OCI-LY1 (cell line): Measurements from ENCODE around the gene PDE4D.
"Not testable (repeated sequence)": the region's sequence is repeated elsewhere in the genome, so short reads cannot be mapped to it uniquely, and the experiment has no call there.

Experiments
- H2AFZ ChIP-seq: fragments of 200-600 bp; sonication (generic), shearing (Covaris generic); 2 replicates; pipeline ENCODE4 v1.6.0; 2014; ENCODE audit warnings: antibody characterized with exemption, mild to moderate bottlenecking, low read length
- H3F3A ChIP-seq: fragments of 200-600 bp; sonication (generic), shearing (Covaris generic); 2 replicates; pipeline ENCODE4 v1.6.0; 2014; ENCODE audit warnings: mild to moderate bottlenecking, antibody characterized with exemption, low read length, moderate library complexity; ENCODE audit not compliant: insufficient read depth
- H3K27ac ChIP-seq: fragments of 200-600 bp; sonication (generic); 2 replicates; pipeline ENCODE4 v1.5.1; 2014; ENCODE audit warnings: low read length, mixed run types, mild to moderate bottlenecking, low read depth; ENCODE audit not compliant: poor library complexity, severe bottlenecking
- H3K27me3 ChIP-seq: fragments of 200-600 bp; sonication (generic); 2 replicates; pipeline ENCODE4 v1.6.0; 2014; ENCODE audit warnings: antibody characterized with exemption, mild to moderate bottlenecking, low read length, moderate library complexity; ENCODE audit not compliant: insufficient read depth
- H3K36me3 ChIP-seq: fragments of 200-600 bp; sonication (generic); 2 replicates; pipeline ENCODE4 v1.6.1; 2014; ENCODE audit warnings: mild to moderate bottlenecking, antibody characterized with exemption, low read length, moderate library complexity, mixed read lengths; ENCODE audit not compliant: insufficient read depth
- H3K4me1 ChIP-seq: fragments of 200-600 bp; sonication (generic); 2 replicates; pipeline ENCODE4 v1.5.1; 2014; ENCODE audit warnings: mild to moderate bottlenecking, low read length, moderate library complexity; ENCODE audit not compliant: insufficient read depth, severe bottlenecking
- H3K4me2 ChIP-seq: fragments of 200-600 bp; sonication (generic), shearing (Covaris generic); 2 replicates; pipeline ENCODE4 v1.6.1; 2014; ENCODE audit warnings: low read length
- H3K4me3 ChIP-seq: fragments of 200-600 bp; sonication (generic); 2 replicates; pipeline ENCODE4 v1.5.1; 2014; ENCODE audit warnings: low read length, low read depth, mild to moderate bottlenecking, mixed read lengths; ENCODE audit not compliant: poor library complexity, severe bottlenecking
- H3K79me2 ChIP-seq: fragments of 200-600 bp; shearing (Covaris generic); 2 replicates; pipeline ENCODE4 v1.6.1; 2016; ENCODE audit warnings: mixed run types, low read length, mixed read lengths; ENCODE audit not compliant: insufficient read depth
- H3K9ac ChIP-seq: fragments of 200-600 bp; sonication (generic), shearing (Covaris generic); 2 replicates; pipeline ENCODE4 v1.6.1; 2014; ENCODE audit warnings: mild to moderate bottlenecking, low read length, mixed read lengths
- H3K9me2 ChIP-seq: fragments of 200-600 bp; sonication (generic), shearing (Covaris generic); 2 replicates; pipeline ENCODE4 v1.6.1; 2014; ENCODE audit warnings: low read depth, mild to moderate bottlenecking, low read length, mixed read lengths
- H3K9me3 ChIP-seq: fragments of 200-600 bp; shearing (Covaris generic); 2 replicates; pipeline ENCODE4 v1.6.1; 2014; ENCODE audit warnings: low read length, mixed read lengths
- H4K20me1 ChIP-seq: fragments of 200-600 bp; sonication (generic), shearing (Covaris generic); 2 replicates; pipeline ENCODE4 v1.6.0; 2016; ENCODE audit warnings: mild to moderate bottlenecking, low read length; ENCODE audit not compliant: insufficient read depth
- CTCF ChIP-seq: fragments of 200-600 bp; sonication (generic), shearing (Covaris generic); IDR thresholded peaks from 2 replicates; pipeline ENCODE4 v1.5.1; 2017; ENCODE audit warnings: mild to moderate bottlenecking, antibody characterized with exemption, low read length, moderate library complexity, mixed read lengths
- EZH2 ChIP-seq: fragments of 200-600 bp; sonication (generic), shearing (Covaris generic); IDR thresholded peaks from 2 replicates; pipeline ENCODE4 v1.8.0; 2017; ENCODE audit warnings: borderline replicate concordance, mixed run types, mild to moderate bottlenecking, antibody characterized with exemption, low read length, moderate library complexity, mixed read lengths

PDE4D gene

GRCh38 chr5:59755476-59755875, 138.1 kb downstream of the PDE4D start:
- Histone ChIP-seq H3K27ac (no peak overlapping the region), H3K4me3 (no peak overlapping the region), H2AFZ (no peak overlapping the region), H4K20me1 (no peaks in the 10 kb centered on the region), H3K79me2 (no peaks in the 10 kb centered on the region), H3K9ac (no peak overlapping the region), H3K9me3 (no peaks in the 10 kb centered on the region), H3K9me2 (no peaks in the 10 kb centered on the region), H3K4me2 (no peak overlapping the region), H3K4me1 (no peaks in the 10 kb centered on the region), H3F3A (no peaks in the 10 kb centered on the region), H3K36me3 (no peaks in the 10 kb centered on the region), H3K27me3 (no peaks in the 10 kb centered on the region)
- TF ChIP-seq EZH2 (no peak), CTCF (no peak)

- Histone ChIP-seq H3F3A (no peaks in the 10 kb centered on the region), H4K20me1 (no peaks in the 10 kb centered on the region), H3K79me2 (no peaks in the 10 kb centered on the region), H3K27me3 (no peaks in the 10 kb centered on the region), H3K9me3 (no peaks in the 10 kb centered on the region), H2AFZ (no peak overlapping the region), H3K4me1 (no peaks in the 10 kb centered on the region), H3K4me3 (no peak overlapping the region), H3K9ac (no peak overlapping the region), H3K27ac (no peak overlapping the region), H3K9me2 (no peaks in the 10 kb centered on the region), H3K36me3 (no peaks in the 10 kb centered on the region), H3K4me2 (no peak overlapping the region)
- TF ChIP-seq EZH2, result no peak
- TF ChIP-seq CTCF, result no peak
Observed at GRCh38 chr5:59753599-59753998, 139.9 kb downstream of the PDE4D start.

GRCh38 chr5:59749782-59750520, 143.6 kb downstream of the PDE4D start:
- Histone ChIP-seq H3K4me3 (no peak overlapping the region), H3K27ac (no peak overlapping the region), H3K4me1 (no peaks in the 10 kb centered on the region), H3K9ac (no peak overlapping the region), H3K9me3 (no peaks in the 10 kb centered on the region), H3K9me2 (no peaks in the 10 kb centered on the region), H3K36me3 (no peaks in the 10 kb centered on the region), H3K4me2 (no peak overlapping the region), H3K27me3 (no peaks in the 10 kb centered on the region), H4K20me1 (no peaks in the 10 kb centered on the region), H2AFZ (no peak overlapping the region), H3K79me2 (no peaks in the 10 kb centered on the region), H3F3A (no peaks in the 10 kb centered on the region)
- TF ChIP-seq CTCF (no peak), EZH2 (no peak)

GRCh38 chr5:59748036-59748663, 145.4 kb downstream of the PDE4D start:
- not testable (repeated sequence) for H3K79me2 ChIP-seq

More at GRCh38 chr5:59748036-59748663, 145.4 kb downstream of the PDE4D start:
- H4K20me1 ChIP-seq, H3K9me2 ChIP-seq, H3F3A ChIP-seq, H2AFZ ChIP-seq, H3K4me2 ChIP-seq, H3K27me3 ChIP-seq, H3K27ac ChIP-seq, H3K4me3 ChIP-seq, H3K9ac ChIP-seq, H3K4me1 ChIP-seq, H3K36me3 ChIP-seq, H3K9me3 ChIP-seq: not testable (repeated sequence)
